BJ (cell line): ENCODE measurements around the gene CENPO. TPM values are rescaled to one million over a fixed set of nuclear protein-coding genes. Genes with fewer than 3 reads are reported as not detected.

Source experiments
- CTCF ChIA-PET: fragments of 350-600 bp; formaldehyde crosslinking; extraction: SDS; loops from one replicate; lab custom pipeline; 2021; ENCODE audit warnings: antibody characterized with exemption, inconsistent platforms; lab: Yijun Ruan, JAX
- POLR2A ChIA-PET: fragments of 300-600 bp; sonication (Branson Sonifier 250); formaldehyde crosslinking; extraction: SDS; loops from one replicate; lab custom pipeline; 2021; ENCODE audit warnings: antibody characterized with exemption; lab: Charles Lee
- DNase-seq: peaks from one replicate; pipeline ENCODE4 v3.0.0-alpha.2; 2011; ENCODE audit warnings: low read depth
- H3K27me3 ChIP-seq: 2 replicates; pipeline ENCODE4 v1.6.0; 2011; ENCODE audit warnings: low read length; ENCODE audit not compliant: control insufficient read depth, insufficient read depth
- H3K36me3 ChIP-seq: 2 replicates; pipeline ENCODE4 v1.5.1; 2011; ENCODE audit warnings: low read length; ENCODE audit not compliant: control insufficient read depth, insufficient read depth
- H3K4me3 ChIP-seq: 2 replicates; pipeline ENCODE4 v1.5.1; 2011; ENCODE audit warnings: low read depth, mild to moderate bottlenecking, control low read depth, low read length
- polyA minus RNA-seq: library from RNA; depleted of rRNA, polyadenylated mRNA; stranded (reverse); fragments of >200 nt; gene quantifications from 2 replicates; pipeline ENCODE4 v1.2.3, GENCODE V29; 2011; rRNA and poly(A)+ RNA removed
- polyA plus RNA-seq: library from polyadenylated mRNA; depleted of rRNA; stranded (reverse); fragments of >200 nt; gene quantifications from 2 replicates; pipeline ENCODE4 v1.2.3, GENCODE V29; 2011; rRNA removed
- TF ChIP-seq, protein P1 (sequence below): IDR thresholded peaks from 2 replicates; pipeline ENCODE4 v1.5.1; 2011; ENCODE audit warnings: low read depth, mild to moderate bottlenecking, control low read depth, inconsistent platforms, low read length, moderate library complexity; ENCODE audit not compliant: insufficient read depth

CENPO gene
- polyA plus RNA-seq (18.2 and 19.4 TPM in 2 replicates), polyA minus RNA-seq (16.6 and 18.9 TPM in 2 replicates)

DNA sequence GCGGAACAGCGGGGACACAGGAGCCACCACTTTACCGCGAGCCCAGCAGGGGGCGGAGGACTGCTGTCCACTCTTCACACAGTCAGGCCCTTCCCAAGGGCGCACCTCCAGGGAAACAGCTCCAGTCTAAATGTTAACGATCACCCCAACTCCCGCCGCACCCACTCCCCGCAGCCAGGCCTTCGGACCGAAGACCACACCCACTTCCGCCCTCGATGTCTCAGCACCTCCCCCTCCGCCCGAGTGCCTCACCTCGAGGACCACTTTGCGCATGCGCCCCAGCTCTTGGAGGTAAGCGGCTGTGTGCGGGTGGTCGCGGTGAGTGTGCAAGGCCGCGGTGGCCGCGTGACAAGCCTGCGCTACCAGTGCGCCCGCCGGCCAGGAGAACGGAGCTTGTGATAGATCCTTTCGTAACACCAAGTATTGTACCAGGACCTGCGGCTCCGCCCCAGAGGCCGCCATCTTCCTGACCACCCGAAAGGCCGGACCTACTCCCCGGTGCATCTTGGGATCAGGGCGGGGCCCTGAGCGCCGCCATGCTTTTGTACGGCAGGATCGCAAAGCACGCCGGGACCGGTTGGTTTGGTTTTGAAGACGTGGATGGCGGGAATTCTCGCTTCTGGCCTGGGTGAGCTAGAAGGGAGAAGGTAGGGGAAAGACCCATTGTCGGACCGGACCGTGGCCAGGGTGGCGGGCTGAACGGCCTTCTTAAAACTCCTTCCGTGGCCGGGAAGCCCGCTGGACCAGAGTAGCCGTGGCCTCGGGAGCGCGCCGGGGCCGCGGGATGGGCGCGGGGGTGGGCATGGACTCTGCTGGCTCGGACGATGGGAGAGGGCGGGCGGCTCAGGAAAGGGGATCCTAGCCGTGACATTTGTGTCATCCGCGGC lies at the start of gene CENPO, which contains the start of gene PTRHD1:
CENPO (plus strand) TSS at position 552 of the 887 bp plus-strand sequence. CDS start 495 bp downstream, outside the sequence.
PTRHD1 (minus strand) TSS at position 518 of the 887 bp plus-strand sequence; CDS start at position 504, 14 bp downstream.
- DNase-seq, result peak; percentile 78
- H3K27me3 ChIP-seq, result no peaks in the 10 kb centered on the region
- ChIA-PET POLR2A (interaction anchor here (0.6 kb wide), 1 partner anchor 374 kb away, joined by 4 read pairs; no protein-coding TSS in a partner anchor), CTCF (interaction anchor here (0.7 to 3.6 kb wide), 13 partner anchors 9 to 383 kb away, joined by 3 to 21 read pairs (median 3); partner anchors contain the start of gene NCOA1)
- peak within 1 kb of the TSS; percentile 80 for H3K4me3 ChIP-seq
- TF ChIP-seq, protein P1, sequence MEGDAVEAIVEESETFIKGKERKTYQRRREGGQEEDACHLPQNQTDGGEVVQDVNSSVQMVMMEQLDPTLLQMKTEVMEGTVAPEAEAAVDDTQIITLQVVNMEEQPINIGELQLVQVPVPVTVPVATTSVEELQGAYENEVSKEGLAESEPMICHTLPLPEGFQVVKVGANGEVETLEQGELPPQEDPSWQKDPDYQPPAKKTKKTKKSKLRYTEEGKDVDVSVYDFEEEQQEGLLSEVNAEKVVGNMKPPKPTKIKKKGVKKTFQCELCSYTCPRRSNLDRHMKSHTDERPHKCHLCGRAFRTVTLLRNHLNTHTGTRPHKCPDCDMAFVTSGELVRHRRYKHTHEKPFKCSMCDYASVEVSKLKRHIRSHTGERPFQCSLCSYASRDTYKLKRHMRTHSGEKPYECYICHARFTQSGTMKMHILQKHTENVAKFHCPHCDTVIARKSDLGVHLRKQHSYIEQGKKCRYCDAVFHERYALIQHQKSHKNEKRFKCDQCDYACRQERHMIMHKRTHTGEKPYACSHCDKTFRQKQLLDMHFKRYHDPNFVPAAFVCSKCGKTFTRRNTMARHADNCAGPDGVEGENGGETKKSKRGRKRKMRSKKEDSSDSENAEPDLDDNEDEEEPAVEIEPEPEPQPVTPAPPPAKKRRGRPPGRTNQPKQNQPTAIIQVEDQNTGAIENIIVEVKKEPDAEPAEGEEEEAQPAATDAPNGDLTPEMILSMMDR, result peak; percentile 67
- H3K36me3 ChIP-seq, result no peaks in the 10 kb centered on the region; the same call in 1 of the 2 replicates

GRCh38 chr2:24743924-24744323 lies 49.3 kb upstream of the CENPO start:
- Histone ChIP-seq H3K27me3 (no peaks in the 10 kb centered on the region), H3K4me3 (no peak overlapping the region), H3K36me3 (no peaks in the 10 kb centered on the region)
- POLR2A ChIA-PET, result no interaction called here
- TF ChIP-seq, protein P1, result no peak
- DNase-seq, result no peak
- CTCF ChIA-PET, result no interaction called here

GRCh38 chr2:24744356-24744755 lies 48.9 kb upstream of the CENPO start:
- H3K4me3 ChIP-seq, result no peak overlapping the region
- ChIA-PET CTCF (no interaction called here), POLR2A (no interaction called here)
- H3K27me3 ChIP-seq, result no peaks in the 10 kb centered on the region
- no peak for DNase-seq
- TF ChIP-seq, protein P1, result no peak
- H3K36me3 ChIP-seq, result no peaks in the 10 kb centered on the region

DNA sequence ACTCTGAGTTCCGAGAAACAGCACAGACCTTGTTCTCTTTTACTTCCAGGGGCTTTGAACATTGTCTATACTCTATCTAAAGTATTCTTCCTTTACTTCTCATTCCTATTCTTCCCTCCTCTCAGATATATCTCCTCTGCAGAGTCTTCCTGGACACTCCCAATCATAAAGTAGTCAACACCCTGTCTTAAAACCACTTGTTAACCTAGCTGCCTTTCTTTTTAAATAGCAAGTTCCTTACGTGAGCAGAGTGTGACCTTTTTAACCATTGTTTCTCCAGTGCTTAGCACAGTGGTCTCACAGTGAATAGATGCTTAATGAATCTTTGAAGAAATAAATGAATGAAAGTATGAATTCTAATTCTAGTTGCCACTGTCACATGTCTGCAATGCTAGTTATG lies 47.4 kb upstream of the CENPO start:
- no peaks in the 10 kb centered on the region for H3K27me3 ChIP-seq
- H3K36me3 ChIP-seq, result no peaks in the 10 kb centered on the region
- CTCF ChIA-PET, result no interaction called here
- POLR2A ChIA-PET, result no interaction called here
- H3K4me3 ChIP-seq, result no peak overlapping the region
- DNase-seq, result no peak
- TF ChIP-seq, protein P1, result no peak

- CTCF ChIA-PET, result no interaction called here
- DNase-seq, result no peak
- POLR2A ChIA-PET, result no interaction called here
- H3K36me3 ChIP-seq, result no peaks in the 10 kb centered on the region
- no peaks in the 10 kb centered on the region for H3K27me3 ChIP-seq
- H3K4me3 ChIP-seq, result no peak overlapping the region
- TF ChIP-seq, protein P1, result no peak
Observed at GRCh38 chr2:24747299-24747698, 45.9 kb upstream of the CENPO start.
